Subcutaneous abdominal adipose tissue (tissue), 5 donors: Measurements from ENCODE around the gene NUP210L.
A peak's percentile ranks its signal among the peaks of the same experiment; 100 is the strongest.

Experiments
- H3K27ac ChIP-seq: one replicate; pipeline ENCODE4 v1.7.0; 2013; ENCODE audit warnings: low read depth, mild to moderate bottlenecking, inconsistent platforms, low read length, moderate library complexity
- H3K27me3 ChIP-seq, 5 donors: one replicate each; pipeline ENCODE4 v1.7.0; 2013; ENCODE audit warnings: low read length in 5 of 5, inconsistent platforms in 1 of 5; ENCODE audit not compliant: control insufficient read depth in 5 of 5, insufficient read depth in 4 of 5
- H3K36me3 ChIP-seq, 5 donors: one replicate each; pipeline ENCODE4 v1.7.0; 2013; ENCODE audit warnings: low read length in 5 of 5; ENCODE audit not compliant: control insufficient read depth in 5 of 5, insufficient read depth in 5 of 5
- H3K4me1 ChIP-seq, 5 donors: one replicate each; pipeline ENCODE4 v1.7.0; 2013; ENCODE audit warnings: low read length in 5 of 5, mild to moderate bottlenecking in 3 of 5, moderate library complexity in 1 of 5; ENCODE audit not compliant: control insufficient read depth in 5 of 5, insufficient read depth in 5 of 5
- H3K4me3 ChIP-seq, 5 donors: one replicate each; pipeline ENCODE4 v1.7.0; 2013; ENCODE audit warnings: low read length in 5 of 5, low read depth in 1 of 5
- H3K9ac ChIP-seq, 5 donors: one replicate each; pipeline ENCODE4 v1.7.0; 2013; ENCODE audit warnings: low read length in 5 of 5, mild to moderate bottlenecking in 4 of 5, moderate library complexity in 3 of 5
- H3K9me3 ChIP-seq, 5 donors: one replicate each; pipeline ENCODE4 v1.7.0; 2013; ENCODE audit warnings: low read length in 5 of 5; ENCODE audit not compliant: control insufficient read depth in 5 of 5
- donor health status: healthy.
- donor health status: healthy.
- donor health status: healthy.
- donor health status: healthy.
- donor health status: healthy.

Gene NUP210L

DNA sequence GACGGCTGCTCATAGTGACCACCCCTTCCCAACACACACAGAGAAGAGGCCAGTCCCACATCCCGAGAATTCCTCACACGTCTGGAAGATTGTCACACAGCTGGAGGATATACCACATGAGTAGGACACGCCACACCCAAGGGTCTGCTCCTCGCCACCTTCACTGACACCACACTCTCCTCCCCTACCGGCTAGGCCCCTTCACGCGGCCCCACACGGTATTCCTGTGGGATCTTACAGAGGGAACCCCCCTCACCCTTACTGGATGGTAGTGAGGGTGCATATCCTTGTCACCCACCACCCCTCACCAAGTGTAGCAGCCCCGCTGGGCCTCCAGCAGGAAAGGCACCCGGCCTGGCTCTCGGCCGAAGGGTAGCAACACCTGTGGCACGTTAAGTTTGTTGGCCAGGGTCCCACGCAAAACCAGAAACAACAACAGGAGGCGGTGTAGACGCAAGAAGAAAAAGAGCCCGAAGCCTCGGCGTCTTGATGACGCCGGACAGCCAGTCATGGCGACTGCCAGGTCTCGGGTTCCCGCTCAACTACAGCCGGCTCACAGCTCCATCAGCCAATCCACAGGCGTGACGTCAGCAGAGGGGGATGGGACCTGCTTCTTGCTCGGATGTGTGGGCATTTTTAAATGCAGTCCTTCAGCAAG is at the start of gene NUP210L:
Gene NUP210L, minus strand, starts transcription at position 540 of the 658 bp plus-strand sequence.
- Histone ChIP-seq H3K36me3 (peaks cover 13 to 49% (median 24%) of the 10 kb centered on the region in 5 donors), H3K27me3 (no peaks in the 10 kb centered on the region), H3K4me3 (no peak within 1 kb of the TSS), H3K9ac (peak within 1 kb of the TSS in 1 of 5 donors; percentile 35), H3K9me3 (peaks cover 0 to 3% (median 0%) of the 10 kb centered on the region in 5 donors), H3K27ac (peak within 1 kb of the TSS; percentile 30), H3K4me1 (peaks cover 0 to 22% (median 10%) of the 10 kb centered on the region in 5 donors)

DNA sequence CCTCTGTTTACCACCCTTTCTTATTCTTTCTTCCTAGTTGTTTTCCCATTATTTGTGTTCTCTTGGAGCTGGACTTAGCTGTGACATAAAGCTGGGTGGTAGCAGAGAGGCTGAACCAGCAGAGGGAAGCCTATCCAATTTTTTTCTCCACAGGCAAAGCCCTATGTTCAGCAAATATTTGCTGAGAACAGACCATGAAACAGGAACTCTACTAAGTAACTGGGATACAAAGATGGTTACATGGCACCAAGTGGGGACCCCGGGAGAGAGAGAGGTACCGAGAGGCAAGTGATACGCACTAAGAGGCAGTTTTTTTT is 44.6 kb upstream of the NUP210L start:
- Histone ChIP-seq H3K4me3 (peak overlapping the region in 1 of 5 donors; percentile 40), H3K36me3 (no peaks in the 10 kb centered on the region), H3K27ac (no peak overlapping the region), H3K27me3 (peaks cover 0 to 2% (median 0%) of the 10 kb centered on the region in 5 donors), H3K9me3 (no peaks in the 10 kb centered on the region), H3K9ac (peak overlapping the region in 2 of 5 donors; percentile 13 to 68), H3K4me1 (peaks cover 3 to 10% (median 6%) of the 10 kb centered on the region in 5 donors)

DNA sequence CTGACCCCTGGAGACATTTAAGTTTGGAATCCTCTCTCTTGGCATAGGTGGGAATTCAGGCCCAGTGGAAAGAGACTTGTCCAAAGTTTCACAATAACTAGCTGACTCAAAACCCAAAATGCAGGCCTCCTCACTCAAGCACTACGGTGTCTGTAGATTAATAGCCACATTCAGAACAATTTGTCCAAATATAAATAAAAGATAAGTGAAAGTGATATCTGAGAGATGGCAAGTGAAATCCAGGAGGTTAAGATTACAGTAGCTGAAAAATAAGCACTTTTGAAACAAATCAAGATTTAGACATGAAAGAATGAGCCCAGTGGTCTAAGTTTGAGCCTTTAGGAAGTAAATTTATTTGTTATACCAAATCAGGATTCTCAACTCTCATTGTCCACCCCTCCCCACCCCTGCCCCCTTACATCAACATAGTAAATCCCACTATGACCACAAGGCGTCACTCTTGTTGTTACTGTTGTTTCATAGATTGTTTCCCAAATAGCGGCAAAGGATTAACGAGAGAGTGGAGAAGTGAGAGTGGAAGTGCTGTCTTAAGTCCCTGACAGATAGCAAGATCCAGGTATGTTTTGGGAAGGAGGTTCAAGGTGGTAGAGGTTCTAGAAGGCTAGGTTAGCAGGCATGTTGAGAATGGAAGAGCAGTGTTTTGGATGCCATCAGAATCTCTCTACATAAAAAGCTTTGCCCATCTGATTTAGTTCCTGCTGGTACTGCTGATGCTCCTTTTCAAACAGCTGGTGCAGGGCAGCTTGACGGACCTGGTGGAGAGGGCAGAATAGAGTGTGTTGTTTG is 44.1 kb upstream of the NUP210L start:
- peak overlapping the region in 2 of 5 donors; percentile 16 to 40 for H3K4me3 ChIP-seq
- H3K9me3 ChIP-seq: no peaks in the 10 kb centered on the region
- H3K4me1 ChIP-seq: peaks cover 3 to 10% (median 6%) of the 10 kb centered on the region in 5 donors
- H3K27me3 ChIP-seq: peaks cover 0 to 3% (median 0%) of the 10 kb centered on the region in 5 donors
- H3K36me3 ChIP-seq: no peaks in the 10 kb centered on the region
- H3K9ac ChIP-seq: peak overlapping the region in 2 of 5 donors; percentile 13 to 68
- no peak overlapping the region for H3K27ac ChIP-seq

DNA sequence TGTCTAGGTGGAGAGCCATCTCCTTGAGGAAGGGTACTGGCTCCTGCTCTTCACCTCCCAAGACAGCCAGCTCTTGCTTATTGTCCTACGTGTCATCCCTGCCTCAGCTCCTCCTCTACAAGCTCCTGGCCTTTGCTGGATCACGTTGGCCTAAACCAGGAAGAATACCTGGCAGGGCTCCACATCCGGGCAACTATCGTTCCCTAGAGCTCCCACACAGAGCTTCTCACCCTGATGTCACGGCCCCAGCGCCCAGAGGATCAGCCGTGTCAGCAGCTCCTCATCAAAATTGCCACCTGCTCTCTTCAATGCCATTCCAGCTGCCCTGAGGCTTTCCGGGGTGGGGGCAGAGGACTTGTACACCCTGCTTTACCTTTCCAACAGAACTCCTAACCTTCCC is 38.9 kb upstream of the NUP210L start:
- H3K27me3 ChIP-seq: peaks cover 0 to 11% (median 9%) of the 10 kb centered on the region in 5 donors
- peaks cover 0 to 4% (median 0%) of the 10 kb centered on the region in 5 donors for H3K4me1 ChIP-seq
- no peaks in the 10 kb centered on the region for H3K9me3 ChIP-seq
- H3K4me3 ChIP-seq: no peak overlapping the region
- H3K9ac ChIP-seq: no peak overlapping the region
- no peaks in the 10 kb centered on the region for H3K36me3 ChIP-seq
- no peak overlapping the region for H3K27ac ChIP-seq

DNA sequence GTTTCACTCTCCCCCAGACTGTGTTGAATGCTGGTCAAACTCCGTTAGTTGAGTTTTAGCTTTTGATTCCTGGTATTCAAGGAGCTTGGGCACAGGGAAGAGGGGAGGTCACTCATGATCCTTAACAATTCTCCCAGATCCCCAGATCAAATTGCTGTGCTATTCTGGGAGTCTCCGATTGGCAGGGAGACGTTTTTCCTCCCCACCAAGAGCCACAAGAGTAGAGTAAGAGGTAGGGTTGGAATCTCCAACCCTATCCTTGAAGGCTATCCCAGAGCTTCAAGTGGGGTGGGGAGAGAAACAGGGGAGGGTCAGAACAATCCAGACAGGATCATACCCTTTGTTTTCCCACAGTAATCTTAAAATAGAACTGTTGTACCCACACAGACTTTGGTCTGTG is 37.6 kb upstream of the NUP210L start:
- Histone ChIP-seq H3K27me3 (peaks cover 0 to 11% (median 9%) of the 10 kb centered on the region in 5 donors), H3K4me1 (peaks cover 0 to 4% (median 0%) of the 10 kb centered on the region in 5 donors), H3K27ac (no peak overlapping the region), H3K9me3 (no peaks in the 10 kb centered on the region), H3K9ac (no peak overlapping the region), H3K36me3 (no peaks in the 10 kb centered on the region), H3K4me3 (no peak overlapping the region)

DNA sequence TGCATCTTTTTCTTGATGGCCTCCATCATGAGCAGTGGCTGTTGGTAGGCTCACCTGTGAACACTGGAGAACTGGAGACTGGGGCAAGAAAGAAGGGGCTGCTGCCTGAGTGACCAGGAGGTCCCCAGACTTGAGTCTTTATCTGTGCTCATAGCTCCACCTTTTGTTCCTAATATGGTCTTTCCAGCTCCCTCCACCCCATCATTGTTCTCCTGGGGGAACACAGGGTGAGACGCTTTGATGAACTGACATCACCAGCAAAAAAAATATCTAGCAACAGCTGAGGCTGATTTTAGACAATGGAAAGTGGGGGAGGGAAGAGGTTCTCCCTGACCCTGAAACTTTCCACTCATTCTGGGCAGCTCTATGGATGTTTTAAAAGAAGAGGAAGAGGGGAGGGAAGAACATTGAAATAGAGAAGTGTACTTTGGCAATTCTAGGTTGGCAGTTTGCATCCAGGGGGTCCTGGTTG is 37.2 kb upstream of the NUP210L start, which contains the start of gene TPM3:
Gene TPM3, minus strand, starts transcription at position 111 of the 472 bp plus-strand sequence. Its CDS starts 82 bp downstream, at position 29.
- Histone ChIP-seq H3K9me3 (no peaks in the 10 kb centered on the region), H3K4me3 (no peak within 1 kb of the TSS), H3K9ac (no peak within 1 kb of the TSS), H3K27me3 (peaks cover 0 to 11% (median 9%) of the 10 kb centered on the region in 5 donors), H3K36me3 (no peaks in the 10 kb centered on the region), H3K27ac (no peak within 1 kb of the TSS), H3K4me1 (peaks cover 0 to 4% (median 0%) of the 10 kb centered on the region in 5 donors)

DNA sequence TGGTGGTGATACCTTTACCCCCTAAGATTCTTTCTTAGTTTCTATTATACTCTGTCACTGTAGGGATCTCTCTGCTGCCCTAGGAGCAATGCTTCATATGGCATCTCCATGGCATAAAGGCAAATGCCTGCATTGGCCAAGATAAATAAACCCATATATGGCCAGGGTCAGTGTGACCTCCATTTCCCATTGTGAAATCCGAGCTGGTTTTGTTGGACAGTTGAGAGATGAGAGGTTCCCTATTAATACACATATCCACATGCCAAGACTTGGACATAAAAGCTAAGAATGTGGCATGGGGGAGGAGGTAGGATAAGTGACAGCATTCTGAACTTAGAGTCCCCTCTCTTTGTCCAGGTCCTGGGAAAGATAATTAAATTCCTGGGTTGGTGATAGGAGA is 35.7 kb upstream of the NUP210L start:
- peaks cover 0 to 11% (median 9%) of the 10 kb centered on the region in 5 donors for H3K27me3 ChIP-seq
- H3K36me3 ChIP-seq: no peaks in the 10 kb centered on the region
- no peaks in the 10 kb centered on the region for H3K9me3 ChIP-seq
- H3K27ac ChIP-seq: no peak overlapping the region
- H3K9ac ChIP-seq: no peak overlapping the region
- peaks cover 0 to 4% (median 0%) of the 10 kb centered on the region in 5 donors for H3K4me1 ChIP-seq
- H3K4me3 ChIP-seq: no peak overlapping the region

DNA sequence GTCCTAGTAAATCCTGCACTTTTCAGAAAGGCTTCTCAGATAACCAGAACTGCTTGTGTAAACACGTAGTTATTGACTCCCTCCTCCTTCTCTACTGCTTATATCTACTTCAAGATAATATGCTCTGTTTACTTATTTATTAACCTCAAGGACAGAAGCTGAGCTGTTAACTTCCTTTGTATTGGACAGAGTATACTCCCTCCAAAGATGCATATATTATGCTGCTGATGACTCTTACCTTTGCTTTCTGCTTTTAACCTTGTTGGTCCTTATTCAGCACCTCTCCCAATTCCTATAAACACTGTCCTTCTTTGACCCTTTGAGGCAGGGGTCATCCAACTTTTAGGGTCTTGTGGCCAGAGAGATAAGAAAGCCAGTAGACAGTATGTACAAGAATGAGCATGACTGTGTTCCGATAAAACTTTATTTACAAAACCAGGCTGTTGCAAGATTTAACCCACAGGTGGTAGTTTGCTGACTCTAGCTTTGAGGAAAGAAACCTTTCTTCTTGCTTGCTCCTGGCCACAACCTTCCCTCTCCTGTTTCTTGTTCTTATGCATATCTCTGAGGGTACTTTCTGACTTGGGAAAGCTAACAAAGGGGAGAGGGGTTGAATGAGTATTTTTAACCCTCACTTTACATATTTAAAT is 32.1 kb upstream of the NUP210L start:
- Histone ChIP-seq H3K9ac (no peak overlapping the region), H3K27me3 (peaks cover 0 to 5% (median 0%) of the 10 kb centered on the region in 5 donors), H3K36me3 (no peaks in the 10 kb centered on the region), H3K9me3 (no peaks in the 10 kb centered on the region), H3K4me1 (peaks cover 0 to 16% (median 11%) of the 10 kb centered on the region in 5 donors), H3K4me3 (no peak overlapping the region), H3K27ac (no peak overlapping the region)

DNA sequence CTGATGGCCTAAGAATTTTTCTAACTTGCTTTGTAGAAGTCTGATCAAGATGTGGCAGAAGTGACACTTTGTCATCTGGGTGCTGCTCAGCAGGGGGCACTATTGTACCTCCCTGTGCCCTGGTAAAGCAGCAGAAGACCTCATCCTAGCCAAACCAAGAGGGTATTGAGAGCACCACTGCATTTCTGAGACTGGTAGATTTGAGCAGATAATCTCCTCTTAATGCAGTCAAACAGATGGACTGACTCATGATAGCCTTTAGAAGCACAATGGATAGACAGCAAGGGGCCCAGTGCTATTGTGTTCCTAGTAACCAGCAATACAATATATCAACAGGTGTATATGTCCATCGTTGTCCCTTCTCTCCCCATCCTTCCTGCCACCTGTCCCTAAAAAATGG is 31.3 kb upstream of the NUP210L start:
- Histone ChIP-seq H3K4me3 (no peak overlapping the region), H3K27me3 (no peaks in the 10 kb centered on the region)

More for the DNA sequence above, 31.3 kb upstream of the NUP210L start:
- Histone ChIP-seq H3K36me3 (no peaks in the 10 kb centered on the region), H3K9ac (no peak overlapping the region), H3K27ac (no peak overlapping the region), H3K9me3 (no peaks in the 10 kb centered on the region), H3K4me1 (peaks cover 0 to 22% (median 18%) of the 10 kb centered on the region in 5 donors)
